HUES48 (cell line): Measurements from ENCODE around the gene POFUT2.

Experiments used
- H3K27ac ChIP-seq: one replicate; pipeline ENCODE4 v1.7.0; 2013; ENCODE audit warnings: low read depth, low read length, inconsistent platforms
- H3K27me3 ChIP-seq: 2 replicates; pipeline ENCODE4 v1.6.1; 2013; ENCODE audit warnings: mild to moderate bottlenecking, low read length; ENCODE audit not compliant: control insufficient read depth, insufficient read depth
- H3K36me3 ChIP-seq: 2 replicates; pipeline ENCODE4 v1.6.1; 2013; ENCODE audit warnings: low read length; ENCODE audit not compliant: control insufficient read depth, insufficient read depth
- H3K4me1 ChIP-seq: 2 replicates; pipeline ENCODE4 v1.6.1; 2013; ENCODE audit warnings: mild to moderate bottlenecking, low read length; ENCODE audit not compliant: control insufficient read depth, insufficient read depth
- H3K4me3 ChIP-seq: 2 replicates; pipeline ENCODE4 v1.5.1; 2013; ENCODE audit warnings: mild to moderate bottlenecking, low read depth, low read length
- H3K9ac ChIP-seq: 2 replicates; pipeline ENCODE4 v1.6.1; 2013; ENCODE audit warnings: mild to moderate bottlenecking, low read depth, low read length, moderate library complexity
- H3K9me3 ChIP-seq: 2 replicates; pipeline ENCODE4 v1.6.1; 2013; ENCODE audit warnings: low read length; ENCODE audit not compliant: control insufficient read depth, insufficient read depth

The POFUT2 gene

DNA sequence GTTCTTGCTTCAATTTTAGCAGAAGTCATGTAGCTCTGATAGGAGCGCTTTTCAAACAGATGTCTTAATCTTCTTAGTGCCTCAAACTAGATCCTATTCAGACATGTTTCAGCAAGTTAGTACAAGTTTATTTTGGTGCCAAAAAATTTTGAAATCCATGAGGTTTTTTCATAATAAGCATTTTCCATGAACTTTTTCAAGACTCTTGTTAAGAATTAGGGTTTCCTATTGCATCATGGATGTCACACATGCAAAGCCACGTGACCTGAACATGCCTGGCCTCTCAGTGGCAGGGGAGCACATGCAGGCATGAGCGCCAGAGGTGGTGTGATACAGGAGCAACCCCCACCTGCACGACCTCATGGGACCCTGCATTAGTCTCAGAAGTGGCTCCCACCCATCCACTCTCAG, 67.6 kb downstream of the POFUT2 start:
- H3K27ac ChIP-seq, result no peak overlapping the region
- no peak overlapping the region for H3K9ac ChIP-seq
- 0 out of 2 replicates have a peak, but pooled peaks cover 2% of the 10 kb centered on the region for H3K36me3 ChIP-seq

DNA sequence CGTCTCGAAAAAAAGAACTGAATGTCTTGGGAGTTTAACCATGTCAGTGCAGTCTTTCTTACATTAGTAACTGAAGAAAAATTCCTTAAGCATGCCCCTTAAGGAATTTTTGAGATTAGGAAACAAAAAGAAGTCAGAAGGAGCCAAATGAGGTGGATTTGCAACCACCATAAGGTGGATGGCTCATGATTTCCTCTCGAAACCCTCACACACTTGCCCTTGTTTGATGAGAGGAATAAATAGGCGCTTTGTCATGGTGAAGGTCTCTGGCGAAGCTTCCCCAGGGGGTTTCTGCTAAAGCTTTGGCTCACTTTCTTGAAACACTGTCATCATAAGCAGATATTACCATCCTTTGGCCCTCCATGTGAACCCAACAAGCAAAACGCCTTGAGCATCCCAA, 68.2 kb downstream of the POFUT2 start:
- Histone ChIP-seq H3K9me3 (0 out of 2 replicates have a peak, but pooled peaks cover 10% of the 10 kb centered on the region), H3K27ac (no peak overlapping the region), H3K36me3 (0 out of 2 replicates have a peak, but pooled peaks cover 2% of the 10 kb centered on the region), H3K4me3 (no peak overlapping the region), H3K4me1 (peaks cover 5% of the 10 kb centered on the region), H3K27me3 (no peaks in the 10 kb centered on the region), H3K9ac (no peak overlapping the region)

More for the DNA sequence above, 67.6 kb downstream of the POFUT2 start:
- no peak overlapping the region for H3K4me3 ChIP-seq
- no peaks in the 10 kb centered on the region for H3K27me3 ChIP-seq
- H3K9me3 ChIP-seq, result 0 out of 2 replicates have a peak, but pooled peaks cover 10% of the 10 kb centered on the region
- H3K4me1 ChIP-seq, result peaks cover 5% of the 10 kb centered on the region

DNA sequence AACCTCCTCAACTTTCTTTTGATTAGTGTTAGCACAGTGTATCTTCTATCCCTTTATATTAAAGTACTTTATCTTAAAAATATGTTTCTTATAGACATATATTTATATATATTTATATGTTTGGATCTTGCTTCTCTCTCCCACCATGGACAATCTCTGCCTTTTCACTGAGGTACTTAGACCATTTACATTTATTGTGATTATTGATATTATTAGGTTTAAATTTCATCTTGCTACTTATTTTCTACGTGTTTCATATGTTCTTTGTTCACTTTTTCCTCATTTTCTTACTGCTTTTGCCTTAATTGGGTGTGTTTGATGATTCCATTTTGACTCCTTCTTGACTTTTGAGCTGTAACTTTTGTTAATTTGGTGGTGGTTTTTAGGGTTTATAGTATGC, 70.7 kb downstream of the POFUT2 start:
- Histone ChIP-seq H3K9ac (no peak overlapping the region), H3K9me3 (0 out of 2 replicates have a peak, but pooled peaks cover 10% of the 10 kb centered on the region), H3K36me3 (0 out of 2 replicates have a peak, but pooled peaks cover 2% of the 10 kb centered on the region), H3K4me3 (no peak overlapping the region), H3K4me1 (peaks cover 5% of the 10 kb centered on the region), H3K27ac (no peak overlapping the region), H3K27me3 (no peaks in the 10 kb centered on the region)

DNA sequence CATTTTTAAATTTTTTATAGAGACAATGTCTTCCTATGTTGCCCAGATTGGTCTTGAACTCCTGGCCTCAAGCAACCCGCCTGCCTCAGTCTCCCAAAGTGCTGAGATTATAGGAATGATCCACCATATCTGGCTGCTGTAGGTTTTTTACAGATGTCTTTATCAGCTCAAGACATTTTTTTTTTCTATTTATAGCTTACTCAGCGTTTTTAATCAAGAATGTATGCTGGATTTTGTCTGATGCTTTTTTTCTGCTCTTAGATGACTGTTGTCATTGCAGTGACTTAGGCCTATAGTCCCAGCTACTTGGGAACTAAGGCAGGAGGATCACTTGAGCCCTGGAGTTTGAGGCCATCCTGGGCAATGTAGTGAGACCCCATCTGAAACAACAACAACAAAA, 72.5 kb downstream of the POFUT2 start:
- Histone ChIP-seq H3K27me3 (no peaks in the 10 kb centered on the region), H3K36me3 (no peaks in the 10 kb centered on the region), H3K9ac (no peak overlapping the region), H3K27ac (no peak overlapping the region), H3K4me1 (peaks cover 5% of the 10 kb centered on the region), H3K4me3 (no peak overlapping the region), H3K9me3 (0 out of 2 replicates have a peak, but pooled peaks cover 10% of the 10 kb centered on the region)
